K562 (cell line): ENCODE results near the gene SRRT. TPM values are rescaled to one million over a fixed set of nuclear protein-coding genes. Genes with fewer than 3 reads are reported as not detected.

Experiments
- ATF7 ChIP-seq: fragments of 450-650 bp; IDR thresholded peaks from 2 replicates; pipeline ENCODE4 v1.7.1; 2014; ENCODE audit warnings: mild to moderate bottlenecking, moderate library complexity
- ETV5 ChIP-seq: sonication (generic); formaldehyde crosslinking; IDR thresholded peaks from 2 replicates; pipeline ENCODE4 v1.4.0; 2020; ENCODE audit warnings: low read depth, mild to moderate bottlenecking, missing genetic modification reagents
- SPI1 ChIP-seq: IDR thresholded peaks from 2 replicates; pipeline ENCODE4 v1.6.1; 2011; ENCODE audit warnings: low read depth, low read length, control low read depth, borderline replicate concordance
- polyA plus RNA-seq, 8 experiments: library from polyadenylated mRNA; depleted of rRNA in 4 of 8; stranded (reverse) in 5 of 8; unstranded in 3 of 8; fragments of >200 nt; fragmentation: Nextera tagmentation in 2 of 8; fragmentation: Illumina TruSeq in 1 of 8; extraction: Ambion mirVana in 2 of 8; extraction: Trizol in 1 of 8; gene quantifications; 2 replicates each; pipeline versions ENCODE4 v1.2.1 to v1.2.3, GENCODE V29; 2011 to 2014; ENCODE audit warnings: inconsistent platforms in 1 of 8, missing spikeins in 1 of 8
- total RNA-seq, 7 experiments: library from RNA; depleted of rRNA in 6 of 7; stranded (reverse); fragments of >200 nt in 6 of 7; fragmentation: Illumina TruSeq in 2 of 7; extraction: Trizol in 2 of 7; gene quantifications; 2 replicates each; pipeline versions ENCODE4 v1.2.1 to v1.2.3, GENCODE V29; 2011 to 2021; ENCODE audit warnings: low replicate concordance in 1 of 7
- TF ChIP-seq, protein P1 (sequence below), 2 experiments: fragments of 450-650 bp in 1 of 2; sonication (generic) in 1 of 2; formaldehyde crosslinking in 1 of 2; IDR thresholded peaks; 2 replicates each; pipeline versions ENCODE4 v1.7.1 to v1.9.0; 2016 to 2022; ENCODE audit warnings: inconsistent platforms in 1 of 2, mild to moderate bottlenecking in 1 of 2, missing genetic modification reagents in 1 of 2

Gene SRRT
- total and polyA plus RNA-seq, 9 of the 15 experiments (the other 6 are each of a cell fraction or from before 2014, with no cell fraction given): 10.3 to 263 (median 84.4) TPM

GRCh38 chr7:100895956-100896731, 21.2 kb downstream of the SRRT start (continued):
- TF ChIP-seq, protein P1, sequence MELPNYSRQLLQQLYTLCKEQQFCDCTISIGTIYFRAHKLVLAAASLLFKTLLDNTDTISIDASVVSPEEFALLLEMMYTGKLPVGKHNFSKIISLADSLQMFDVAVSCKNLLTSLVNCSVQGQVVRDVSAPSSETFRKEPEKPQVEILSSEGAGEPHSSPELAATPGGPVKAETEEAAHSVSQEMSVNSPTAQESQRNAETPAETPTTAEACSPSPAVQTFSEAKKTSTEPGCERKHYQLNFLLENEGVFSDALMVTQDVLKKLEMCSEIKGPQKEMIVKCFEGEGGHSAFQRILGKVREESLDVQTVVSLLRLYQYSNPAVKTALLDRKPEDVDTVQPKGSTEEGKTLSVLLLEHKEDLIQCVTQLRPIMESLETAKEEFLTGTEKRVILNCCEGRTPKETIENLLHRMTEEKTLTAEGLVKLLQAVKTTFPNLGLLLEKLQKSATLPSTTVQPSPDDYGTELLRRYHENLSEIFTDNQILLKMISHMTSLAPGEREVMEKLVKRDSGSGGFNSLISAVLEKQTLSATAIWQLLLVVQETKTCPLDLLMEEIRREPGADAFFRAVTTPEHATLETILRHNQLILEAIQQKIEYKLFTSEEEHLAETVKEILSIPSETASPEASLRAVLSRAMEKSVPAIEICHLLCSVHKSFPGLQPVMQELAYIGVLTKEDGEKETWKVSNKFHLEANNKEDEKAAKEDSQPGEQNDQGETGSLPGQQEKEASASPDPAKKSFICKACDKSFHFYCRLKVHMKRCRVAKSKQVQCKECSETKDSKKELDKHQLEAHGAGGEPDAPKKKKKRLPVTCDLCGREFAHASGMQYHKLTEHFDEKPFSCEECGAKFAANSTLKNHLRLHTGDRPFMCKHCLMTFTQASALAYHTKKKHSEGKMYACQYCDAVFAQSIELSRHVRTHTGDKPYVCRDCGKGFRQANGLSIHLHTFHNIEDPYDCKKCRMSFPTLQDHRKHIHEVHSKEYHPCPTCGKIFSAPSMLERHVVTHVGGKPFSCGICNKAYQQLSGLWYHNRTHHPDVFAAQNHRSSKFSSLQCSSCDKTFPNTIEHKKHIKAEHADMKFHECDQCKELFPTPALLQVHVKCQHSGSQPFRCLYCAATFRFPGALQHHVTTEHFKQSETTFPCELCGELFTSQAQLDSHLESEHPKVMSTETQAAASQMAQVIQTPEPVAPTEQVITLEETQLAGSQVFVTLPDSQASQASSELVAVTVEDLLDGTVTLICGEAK (IDR thresholded peaks at IDR 0.05): no peak
- TF ChIP-seq, protein P1 (CRISPR knock-in tag; IDR thresholded peaks at IDR 0.05): no peak
- no peak for TF ChIP-seq SPI1
- TF ChIP-seq ATF7: peak; percentile 96
- TF ChIP-seq ETV5 (CRISPR knock-in tag): no peak
